ENCODE results near the gene NRAP.

Gene NRAP

DNA sequence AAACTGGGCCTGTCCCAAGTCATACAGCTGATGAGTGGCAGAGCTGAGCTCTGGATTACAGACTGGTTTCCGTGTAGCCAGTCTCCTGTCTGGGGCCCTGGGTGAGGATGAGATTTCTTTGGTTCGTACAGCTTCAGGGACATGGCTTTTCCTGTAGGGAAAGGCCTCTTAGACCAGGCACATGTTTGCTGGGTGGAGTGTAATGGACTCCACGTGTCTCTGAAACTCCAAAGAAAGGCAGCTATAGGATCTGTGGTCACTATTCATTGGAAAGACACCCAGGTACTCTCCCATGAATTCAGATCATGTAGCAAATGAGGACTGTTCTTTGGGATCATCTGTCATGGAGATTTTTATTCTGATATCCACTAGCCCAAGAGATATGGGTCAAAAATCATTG is 108.6 kb downstream of the NRAP start:
- no peak for DNase-seq

DNA sequence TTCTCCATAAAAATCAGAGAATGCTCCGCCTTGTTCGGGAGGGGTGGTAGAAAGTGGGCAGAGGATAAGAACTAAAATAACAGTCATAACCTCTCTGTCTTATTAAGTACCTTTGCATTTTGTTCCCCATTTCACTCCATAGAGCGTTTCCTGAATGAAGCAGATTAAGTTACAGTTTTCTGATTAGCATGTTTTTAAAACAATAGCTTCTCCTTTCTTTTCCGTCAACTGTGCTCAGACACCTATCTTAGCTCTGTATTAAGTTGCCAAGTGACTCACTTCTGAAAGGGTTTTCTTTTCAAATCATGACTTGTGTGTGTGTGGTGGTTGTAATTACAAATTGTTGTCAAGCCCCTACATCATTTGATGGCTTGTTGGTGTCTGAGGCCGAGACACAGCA is 109.6 kb downstream of the NRAP start:
- no peak for DNase-seq

DNA sequence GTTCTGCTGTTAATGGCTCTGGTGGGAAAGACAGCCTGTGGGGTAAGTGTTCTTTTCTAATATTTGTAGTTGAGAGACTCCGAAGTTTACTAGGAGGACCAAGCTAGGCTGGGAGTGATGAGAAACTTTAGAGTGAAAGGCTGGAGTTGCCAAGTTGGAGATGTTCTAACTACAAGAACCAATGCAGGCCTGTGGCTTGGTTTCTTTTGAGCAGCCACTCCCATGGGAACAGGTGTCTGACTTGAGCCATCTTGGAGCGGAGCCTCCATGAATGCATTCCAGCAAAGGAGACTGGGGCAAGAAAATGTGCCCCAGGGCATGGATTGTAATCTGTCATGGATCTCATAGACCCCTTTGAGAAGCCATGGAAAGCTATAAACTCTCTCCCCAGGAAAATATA is 110.7 kb downstream of the NRAP start:
- DNase-seq, result no peak

DNA sequence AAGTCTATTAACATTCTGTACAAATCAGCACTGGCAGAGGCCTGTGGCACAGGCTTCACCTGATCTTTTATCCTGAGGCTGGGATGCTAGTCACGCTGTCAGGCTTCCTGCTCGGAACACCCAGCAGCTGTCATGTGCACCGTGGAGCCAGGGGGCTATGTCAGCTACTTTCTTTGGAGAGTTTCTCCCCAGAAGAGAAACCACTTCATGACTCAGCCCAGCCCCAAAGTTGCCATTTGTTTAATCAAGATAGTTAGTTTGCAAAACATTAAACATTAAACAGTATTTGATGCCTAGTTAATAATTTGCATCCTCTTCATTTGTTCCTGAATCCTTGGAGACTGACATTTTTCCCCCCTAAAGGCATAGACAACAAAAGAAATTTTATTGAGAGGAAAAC is 111.1 kb downstream of the NRAP start, which contains the start of gene HABP2:
Gene HABP2 (plus strand): TSS at position 353 of the 400 bp plus-strand sequence. CDS start 69 bp downstream, outside the sequence.
- DNase-seq, result no peak

DNA sequence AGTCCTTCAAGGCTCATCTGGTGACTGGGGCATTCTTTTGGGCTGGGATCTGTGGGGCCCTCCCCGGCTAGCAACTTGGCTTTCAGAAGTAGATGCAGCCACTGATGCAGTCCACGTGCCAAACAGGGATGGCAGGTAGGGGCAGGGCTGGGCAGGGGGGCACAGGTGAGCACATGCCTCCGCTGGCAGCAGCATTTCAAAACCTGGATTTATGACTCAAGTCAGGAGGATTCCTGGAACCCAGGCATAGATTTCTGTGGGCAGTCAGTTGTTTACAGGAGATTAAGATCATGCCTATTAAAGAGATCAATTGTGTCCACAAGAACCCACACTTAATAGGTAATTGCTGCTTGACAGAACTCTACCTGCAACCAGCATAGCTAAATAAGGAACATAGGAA is 111.8 kb downstream of the NRAP start:
- no peak for DNase-seq

DNA sequence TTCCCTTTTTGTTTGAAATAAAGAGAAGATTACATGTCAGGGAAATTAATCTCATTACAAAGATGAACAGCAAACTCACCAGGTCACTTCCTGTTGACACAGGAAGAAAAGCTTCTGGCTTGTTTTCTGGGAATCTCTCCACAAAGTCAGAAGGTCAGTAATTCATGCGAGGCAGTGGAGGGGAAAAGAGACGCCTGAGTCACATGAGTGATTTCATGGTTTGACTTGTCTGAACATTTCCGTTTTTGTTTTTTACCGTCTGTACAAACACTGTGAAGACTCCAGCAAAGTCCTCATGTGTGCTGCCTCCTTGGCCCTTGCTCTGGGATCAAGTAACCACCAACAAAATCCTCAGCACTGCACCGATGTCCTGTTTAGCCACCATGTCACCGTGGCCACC is 113.5 kb downstream of the NRAP start:
- no peak for DNase-seq

DNA sequence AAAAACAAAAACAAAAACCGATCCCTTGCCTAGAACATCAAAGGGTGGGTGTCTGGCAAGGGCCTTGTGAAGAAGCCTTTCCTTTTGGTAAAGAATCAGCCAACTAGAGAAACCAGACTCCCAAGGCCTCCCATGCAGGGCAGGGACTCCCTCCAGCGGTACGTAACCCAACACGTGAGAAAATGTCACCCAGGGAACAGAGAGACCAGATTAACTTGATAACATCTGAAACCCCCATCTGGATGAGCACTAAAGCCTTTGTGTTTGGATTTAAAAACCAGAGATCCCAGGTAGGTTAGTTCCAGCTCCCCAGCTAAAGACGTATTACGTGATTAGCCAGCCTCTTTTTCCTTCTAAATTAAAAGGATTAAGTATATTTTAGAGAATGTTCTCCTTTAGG is 114.0 kb downstream of the NRAP start:
- no peak for DNase-seq

DNA sequence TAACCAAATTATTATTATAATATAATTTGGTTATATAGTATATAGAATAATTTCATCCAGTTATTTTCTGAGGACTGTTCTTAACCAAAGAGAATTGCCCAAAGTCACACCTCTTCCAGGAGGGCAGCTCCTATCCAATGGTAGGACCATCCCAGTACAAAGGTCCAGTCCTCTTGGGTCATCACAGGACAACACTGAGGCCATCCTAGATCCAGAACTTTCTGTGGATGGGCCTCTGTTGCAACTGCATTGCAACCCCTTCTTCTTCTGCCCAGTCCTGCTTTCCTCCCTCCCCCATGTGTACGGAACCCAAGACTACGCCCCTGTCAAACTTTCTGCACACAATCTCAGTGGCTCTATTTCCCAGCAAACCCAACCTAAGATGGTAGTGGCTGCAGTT is 116.4 kb downstream of the NRAP start:
- no peak for DNase-seq

DNA sequence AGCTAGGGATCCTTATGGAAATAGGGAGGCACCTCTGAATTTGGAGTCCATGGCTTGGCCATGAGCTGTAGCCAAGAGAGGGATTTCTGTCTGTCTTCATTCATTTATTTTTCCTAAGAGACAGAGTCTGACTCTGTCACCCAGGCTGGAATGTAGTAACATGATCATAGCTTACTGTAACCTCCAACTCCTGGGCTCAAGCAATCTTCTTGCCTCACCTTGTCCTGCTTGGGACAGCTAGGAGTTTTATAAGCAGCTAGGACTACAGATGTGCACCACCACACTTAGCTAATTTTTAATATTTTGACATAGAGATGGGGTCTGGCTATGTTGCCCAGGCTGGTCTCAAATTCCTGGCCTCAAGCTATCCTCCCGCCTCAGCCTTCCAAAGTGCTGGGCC is 119.4 kb downstream of the NRAP start:
- no peak for DNase-seq

DNA sequence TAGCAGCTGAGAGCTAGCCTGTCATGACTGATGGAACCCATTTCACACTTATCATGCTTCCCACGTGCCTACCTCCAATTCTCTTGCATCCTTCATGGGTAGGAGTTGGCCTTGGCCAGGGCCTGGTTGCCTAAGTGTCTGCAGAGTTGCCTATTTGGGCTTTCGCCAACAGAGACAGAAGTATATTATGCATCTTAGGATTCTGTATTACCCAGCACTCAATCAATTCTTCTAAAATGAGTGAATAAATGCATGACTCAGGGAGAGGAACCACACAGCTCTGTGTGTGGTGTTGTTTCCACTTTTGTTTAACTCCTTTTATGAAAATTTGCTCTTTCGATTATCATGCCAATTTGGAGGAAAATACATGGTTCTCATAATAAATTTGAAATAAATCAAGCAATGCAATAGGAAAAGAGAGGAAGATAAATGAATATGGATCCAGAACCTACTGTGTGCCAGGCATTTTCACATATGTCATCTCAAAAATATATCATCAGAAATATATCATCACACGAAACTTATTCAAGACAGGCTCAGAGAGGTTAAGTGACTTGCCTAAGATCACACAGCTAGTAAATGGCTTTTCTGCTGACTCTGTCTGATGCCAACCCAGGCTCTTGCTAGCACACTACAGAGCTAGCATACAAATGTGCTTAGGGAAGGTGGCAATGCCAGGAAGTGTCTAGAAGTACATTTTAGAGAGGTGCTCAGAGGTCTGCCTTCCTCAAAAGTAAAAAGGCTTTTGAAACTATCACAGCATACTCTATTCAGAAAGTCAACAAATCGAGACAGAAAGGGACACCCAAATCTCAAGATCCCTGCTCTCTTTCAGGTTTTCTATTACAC is 120.5 kb downstream of the NRAP start:
- no peak for DNase-seq

DNA sequence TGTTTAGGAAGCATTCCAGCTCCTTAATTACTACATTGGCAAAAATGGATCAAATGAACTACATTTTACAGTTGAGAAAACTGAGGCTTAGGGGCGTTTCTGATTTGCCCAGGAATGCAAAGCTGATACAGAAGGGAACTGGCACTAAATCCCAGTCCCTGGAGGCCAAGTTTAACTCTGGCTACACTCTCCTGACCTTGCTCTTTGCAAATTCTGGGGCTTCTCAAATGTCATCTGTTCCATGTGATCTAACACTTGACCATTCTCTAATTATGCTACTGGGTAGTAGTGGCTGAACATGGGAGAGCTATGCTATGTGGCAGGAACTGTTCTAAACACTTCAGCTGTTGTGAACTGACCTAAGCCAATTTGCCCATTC is 122.3 kb downstream of the NRAP start:
- DNase-seq, result no peak

DNA sequence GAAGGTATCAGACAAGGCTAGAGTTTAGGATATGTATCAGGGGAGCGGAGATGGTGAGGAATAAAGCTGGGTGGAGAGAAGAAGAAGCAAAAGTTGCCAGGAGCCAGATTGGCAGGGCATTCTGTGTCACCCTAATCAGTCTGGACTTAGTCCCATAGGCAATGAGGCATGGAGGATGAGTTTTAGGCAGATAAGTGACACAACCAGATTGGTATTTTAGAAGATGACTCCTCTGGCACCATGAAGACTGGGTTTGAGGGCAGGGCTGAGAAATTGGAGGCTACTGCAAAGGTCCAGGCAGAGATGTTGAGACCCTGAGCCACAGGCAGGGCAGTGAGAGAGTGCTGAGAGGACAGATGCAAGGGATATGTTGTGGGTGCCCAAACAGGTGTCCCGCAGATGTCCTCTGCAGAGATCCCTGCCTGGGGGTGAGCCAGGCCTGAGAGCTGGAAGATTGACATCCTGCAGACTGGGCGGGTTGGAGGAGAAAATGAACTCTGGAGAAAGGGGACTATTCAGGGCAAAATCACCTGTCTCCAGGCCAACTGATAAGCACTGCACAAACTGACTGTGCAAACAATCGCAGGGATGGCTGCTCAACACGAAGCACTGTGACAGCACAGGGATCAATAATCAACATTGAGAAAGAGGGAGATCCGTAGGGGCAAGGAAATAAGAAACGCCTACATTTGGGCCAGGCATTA is 122.8 kb downstream of the NRAP start:
- DNase-seq, result no peak

DNA sequence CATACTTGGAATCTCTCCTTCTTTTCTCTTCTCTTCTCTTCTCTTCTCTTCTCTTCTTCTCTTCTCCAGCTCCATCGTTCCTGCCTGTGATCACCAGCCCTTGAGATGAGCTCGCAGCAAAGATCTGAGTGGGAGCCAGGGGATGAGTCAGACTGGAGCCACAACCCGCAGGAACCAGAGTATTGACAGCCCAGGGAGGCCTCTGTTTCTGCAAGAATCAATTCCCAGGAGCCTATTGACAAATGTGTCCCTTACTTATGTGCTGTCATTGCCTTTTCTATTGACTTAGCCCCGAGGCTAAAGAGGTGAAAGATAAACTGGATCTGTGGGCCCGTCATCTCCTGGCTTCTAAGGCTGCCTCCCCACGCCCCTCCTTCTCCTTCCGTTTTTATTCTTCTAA is 124.1 kb downstream of the NRAP start:
- no peak for DNase-seq

Data from NCI-H1436 (cell line).